Skeletal muscle tissue (tissue), 4 donors: ENCODE results near the gene FGF22. TPM values are rescaled to one million over a fixed set of nuclear protein-coding genes. Genes with fewer than 3 reads are reported as not detected.

ENCODE experiments used
- H3K27ac ChIP-seq: one replicate; pipeline ENCODE4 v1.7.0; 2013; ENCODE audit warnings: mild to moderate bottlenecking, low read depth, low read length, inconsistent platforms
- H3K27me3 ChIP-seq, 3 donors: one replicate each; pipeline ENCODE4 v1.7.0; 2013; ENCODE audit warnings: low read length in 3 of 3; ENCODE audit not compliant: control insufficient read depth in 3 of 3, insufficient read depth in 3 of 3
- H3K36me3 ChIP-seq, 3 donors: one replicate each; pipeline ENCODE4 v1.7.0; 2013; ENCODE audit warnings: low read length in 3 of 3; ENCODE audit not compliant: control insufficient read depth in 3 of 3, insufficient read depth in 3 of 3
- H3K4me1 ChIP-seq, 3 donors: one replicate each; pipeline ENCODE4 v1.7.0; 2013; ENCODE audit warnings: low read length in 3 of 3, mild to moderate bottlenecking in 3 of 3; ENCODE audit not compliant: control insufficient read depth in 3 of 3, insufficient read depth in 3 of 3
- H3K4me3 ChIP-seq, 3 donors: one replicate each; pipeline ENCODE4 v1.7.0; 2013; ENCODE audit warnings: low read length in 3 of 3
- H3K9ac ChIP-seq, 3 donors: one replicate each; pipeline ENCODE4 v1.7.0; 2013; ENCODE audit warnings: low read length in 3 of 3, mild to moderate bottlenecking in 3 of 3, moderate library complexity in 2 of 3, low read depth in 1 of 3
- H3K9me3 ChIP-seq, 3 donors: one replicate each; pipeline ENCODE4 v1.7.0; 2013; ENCODE audit warnings: low read length in 3 of 3; ENCODE audit not compliant: control insufficient read depth in 3 of 3
- total RNA-seq: library from RNA; depleted of rRNA; stranded (reverse); fragments of >200 nt; gene quantifications from one replicate; pipeline ENCODE4 v1.2.3, GENCODE V29; 2014
- donor health status: Osteomylitis.

FGF22 gene
- total RNA-seq, 1 donor from 2014 or later, result not detected

- H3K9ac ChIP-seq, result no peak overlapping the region
- H3K27ac ChIP-seq, result no peak overlapping the region
- H3K27me3 ChIP-seq, result peaks cover 0 to 7% (median 5%) of the 10 kb centered on the region in 3 donors
- no peaks in the 10 kb centered on the region for H3K4me1 ChIP-seq
- H3K9me3 ChIP-seq, result no peaks in the 10 kb centered on the region
- no peak overlapping the region for H3K4me3 ChIP-seq
- H3K36me3 ChIP-seq, result no peaks in the 10 kb centered on the region
These were observed 48.5 kb downstream of the FGF22 start for GRCh38 chr19:688214-688613.

GRCh38 chr19:688992-689391 is 49.3 kb downstream of the FGF22 start:
- Histone ChIP-seq H3K36me3 (no peaks in the 10 kb centered on the region), H3K9me3 (no peaks in the 10 kb centered on the region), H3K27me3 (peaks cover 0 to 7% (median 5%) of the 10 kb centered on the region in 3 donors), H3K4me1 (no peaks in the 10 kb centered on the region), H3K27ac (no peak overlapping the region), H3K9ac (no peak overlapping the region), H3K4me3 (no peak overlapping the region)

DNA sequence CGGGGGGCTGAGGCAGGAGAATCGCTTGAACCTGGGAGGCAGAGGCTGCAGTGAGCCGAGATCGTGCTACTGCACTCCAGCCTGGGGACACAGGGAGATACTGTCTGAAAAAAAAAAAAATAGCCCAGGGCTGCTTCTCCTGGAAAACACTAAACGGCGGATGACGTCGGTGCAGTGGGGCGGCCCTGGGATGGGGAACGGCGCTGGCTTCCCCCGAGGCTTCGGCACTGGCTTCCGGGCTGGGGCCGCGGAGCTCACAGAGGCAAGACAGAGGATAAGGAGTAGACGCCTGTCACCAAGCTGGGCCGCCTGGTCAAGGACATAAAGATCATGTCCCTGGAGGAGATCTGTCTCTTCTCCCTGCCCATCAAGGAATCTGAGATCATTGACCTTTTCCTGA is 50.5 kb downstream of the FGF22 start:
- peaks cover 4 to 13% (median 5%) of the 10 kb centered on the region in 3 donors for H3K27me3 ChIP-seq
- no peaks in the 10 kb centered on the region for H3K4me1 ChIP-seq
- H3K36me3 ChIP-seq, result no peaks in the 10 kb centered on the region
- no peak overlapping the region for H3K9ac ChIP-seq
- no peak overlapping the region for H3K27ac ChIP-seq
- no peaks in the 10 kb centered on the region for H3K9me3 ChIP-seq
- H3K4me3 ChIP-seq, result no peak overlapping the region

Other genes starting within 250 kb of the FGF22 start
- 0.52 TPM for gene C2CD4C, start 230.7 kb upstream of the FGF22 start, total RNA-seq
- 7.8 TPM for gene SHC2, start 178.8 kb upstream of the FGF22 start, total RNA-seq
- gene MADCAM1, start 143.4 kb upstream of the FGF22 start, total RNA-seq, result 2.6 TPM
- gene TPGS1, start 132.4 kb upstream of the FGF22 start, total RNA-seq, result 24.5 TPM
- gene CDC34, start 108.1 kb upstream of the FGF22 start, total RNA-seq, result 73.1 TPM
- gene GZMM, start 95.8 kb upstream of the FGF22 start, total RNA-seq, result not detected
- gene BSG, start 67.3 kb upstream of the FGF22 start, total RNA-seq, result 144 TPM
- not detected for gene HCN2, start 50.0 kb upstream of the FGF22 start, total RNA-seq
- 17.7 TPM for gene POLRMT, start 6.3 kb upstream of the FGF22 start, total RNA-seq
- 12.0 TPM for gene RNF126, start 23.3 kb downstream of the FGF22 start, total RNA-seq
- gene FSTL3, start 36.5 kb downstream of the FGF22 start, total RNA-seq, result 7.3 TPM
- not detected for gene PRSS57, start 55.6 kb downstream of the FGF22 start, total RNA-seq
- gene PALM, start 69.1 kb downstream of the FGF22 start, total RNA-seq, result 13.0 TPM
- gene MISP, start 111.2 kb downstream of the FGF22 start, total RNA-seq, result not detected
- 50.1 TPM for gene PTBP1, start 157.6 kb downstream of the FGF22 start, total RNA-seq
- gene PLPPR3, start 182.1 kb downstream of the FGF22 start, total RNA-seq, result 0.52 TPM
- 2.6 TPM for gene AZU1, start 188.0 kb downstream of the FGF22 start, total RNA-seq
- gene PRTN3, start 201.1 kb downstream of the FGF22 start, total RNA-seq, result 4.7 TPM
- gene ELANE, start 212.4 kb downstream of the FGF22 start, total RNA-seq, result 0.52 TPM
- 33.4 TPM for gene CFD, start 219.8 kb downstream of the FGF22 start, total RNA-seq